Measurements from ENCODE around the gene MACROD2. TPM values are rescaled to one million over a fixed set of nuclear protein-coding genes. Genes with fewer than 3 reads are reported as not detected.
"Not testable (repeated sequence)": the region's sequence is repeated elsewhere in the genome, so short reads cannot be mapped to it uniquely, and the experiment has no call there.

The MACROD2 gene
- total RNA-seq, 1 experiment from 2014 or later, result 0.12 TPM

DNA sequence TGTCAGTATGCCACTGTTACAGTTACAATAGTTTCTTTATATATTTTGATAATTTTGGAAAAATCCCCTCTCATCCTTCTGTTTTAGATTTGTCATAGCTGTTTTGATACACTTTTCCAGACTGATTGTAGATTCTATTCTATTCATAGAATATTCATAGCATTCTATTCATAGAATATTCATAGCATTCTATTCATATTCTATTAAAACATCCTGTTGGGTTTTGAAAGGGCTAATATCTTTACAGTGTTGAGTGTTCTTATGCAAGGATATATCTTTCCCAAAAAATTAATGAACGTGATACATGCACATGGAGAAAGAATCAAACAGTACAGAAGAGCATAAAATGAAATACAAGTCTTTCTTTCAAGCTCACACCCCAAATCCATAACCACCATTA is 38.0 kb downstream of the MACROD2 start:
- no peaks in the 10 kb centered on the region for H3K27me3 ChIP-seq
- no peaks in the 10 kb centered on the region for H3K4me1 ChIP-seq
- H3K9me3 ChIP-seq (replicated peaks), result no peaks in the 10 kb centered on the region
- H3K36me3 ChIP-seq, result no peaks in the 10 kb centered on the region
- no peak overlapping the region for H3K4me3 ChIP-seq
- H3K27ac ChIP-seq, result no peak overlapping the region
- no peak for DNase-seq

DNA sequence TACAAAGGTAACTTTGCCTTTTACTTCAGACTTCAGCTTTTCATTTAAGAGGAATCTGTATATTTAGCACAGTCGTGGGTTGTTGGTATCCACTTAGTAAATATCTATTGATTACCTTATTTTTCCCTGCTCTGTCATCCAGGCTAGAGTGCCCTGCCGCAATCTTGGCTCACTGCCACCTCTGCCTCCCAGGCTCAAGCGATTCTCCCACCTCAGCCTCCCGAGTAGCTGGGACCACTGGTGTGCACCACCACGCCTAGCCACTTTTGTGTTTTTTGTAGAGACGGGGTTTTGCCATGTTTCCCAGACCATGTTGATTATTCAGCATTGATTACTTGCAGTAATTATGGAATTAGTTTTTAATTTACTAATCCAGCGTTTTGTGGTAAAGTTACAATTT is 41.3 kb downstream of the MACROD2 start:
- Histone ChIP-seq H3K9me3 (replicated peaks) (no peaks in the 10 kb centered on the region), H3K27ac (no peak overlapping the region), H3K36me3 (no peaks in the 10 kb centered on the region), H3K4me3 (no peak overlapping the region), H3K4me1 (no peaks in the 10 kb centered on the region), H3K27me3 (no peaks in the 10 kb centered on the region)
- no peak for DNase-seq

DNA sequence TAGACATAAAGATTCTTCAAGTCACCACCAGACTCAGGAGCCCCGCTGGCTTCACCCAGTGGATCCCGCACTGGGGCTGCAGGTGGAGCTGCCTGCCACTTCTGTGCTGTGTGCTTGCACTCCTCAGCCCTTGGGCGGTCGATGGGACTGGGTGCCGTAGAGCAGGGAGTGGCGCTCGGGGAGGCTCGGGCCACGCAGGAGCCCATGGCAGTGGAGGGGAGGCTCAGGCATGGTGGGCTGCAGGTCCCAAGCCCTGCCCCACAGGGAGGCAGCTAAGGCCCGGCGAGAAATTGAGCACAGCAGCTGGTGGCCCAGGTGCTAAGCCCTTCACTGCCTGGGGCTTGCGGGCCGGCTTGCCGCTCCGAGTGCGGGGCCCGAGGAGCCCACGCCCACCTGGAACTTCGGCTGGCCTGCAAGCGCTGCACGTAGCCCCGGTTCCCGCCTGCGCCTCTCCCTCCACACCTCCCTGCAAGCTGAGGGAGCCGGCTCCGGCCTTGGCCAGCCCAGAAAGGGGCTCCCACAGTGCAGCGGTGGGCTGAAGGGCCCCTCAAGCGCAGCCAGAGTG is 49.5 kb downstream of the MACROD2 start:
- not testable (repeated sequence) for H3K27ac ChIP-seq; H3K36me3 ChIP-seq; H3K9me3 ChIP-seq (replicated peaks); DNase-seq; H3K4me3 ChIP-seq; H3K27me3 ChIP-seq; H3K4me1 ChIP-seq

DNA sequence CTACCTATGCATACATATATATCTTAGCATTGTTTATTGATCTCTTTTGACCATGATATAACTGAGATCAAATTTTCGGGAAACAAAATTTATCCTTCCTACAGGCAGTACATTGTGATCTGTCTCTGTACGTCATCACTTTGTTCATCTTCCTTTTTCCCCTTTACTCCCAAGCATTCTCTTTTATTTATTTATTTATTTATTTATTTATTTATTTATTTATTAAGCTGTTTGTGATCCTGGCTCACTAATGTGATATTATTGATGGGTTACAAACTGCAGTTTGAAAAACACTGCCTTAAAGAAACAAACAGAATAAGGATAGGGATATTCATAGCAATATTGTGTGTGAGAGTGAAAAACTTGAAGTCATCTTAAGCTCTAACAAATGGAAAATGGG is 51.2 kb downstream of the MACROD2 start:
- H3K9me3 ChIP-seq (replicated peaks), result no peaks in the 10 kb centered on the region
- H3K27ac ChIP-seq, result no peak overlapping the region

DNA sequence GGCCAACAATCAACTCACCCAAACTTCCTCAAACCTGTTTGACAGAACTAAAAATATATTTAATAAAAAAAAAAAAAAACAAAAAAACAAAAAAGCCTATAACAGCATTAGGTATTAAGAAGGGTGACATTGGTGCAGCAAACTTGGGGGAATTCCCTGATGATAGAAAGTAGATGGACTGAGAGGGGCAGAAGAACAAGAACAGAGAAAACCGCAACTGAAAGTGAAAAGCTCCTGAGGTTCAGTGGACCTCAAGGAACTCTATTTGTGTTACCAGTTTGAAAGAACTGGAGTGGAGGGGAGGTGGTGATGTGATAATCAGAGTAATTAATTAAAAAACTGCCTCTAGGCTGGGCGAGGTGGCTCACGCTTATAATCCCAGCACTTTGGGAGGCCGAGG is 53.8 kb downstream of the MACROD2 start:
- no peaks in the 10 kb centered on the region for H3K27me3 ChIP-seq
- no peaks in the 10 kb centered on the region for H3K4me1 ChIP-seq
- H3K4me3 ChIP-seq, result no peak overlapping the region
- no peaks in the 10 kb centered on the region for H3K36me3 ChIP-seq
- H3K9me3 ChIP-seq (replicated peaks), result no peaks in the 10 kb centered on the region
- DNase-seq, result no peak
- no peak overlapping the region for H3K27ac ChIP-seq

More for the DNA sequence above, 51.2 kb downstream of the MACROD2 start:
- no peaks in the 10 kb centered on the region for H3K36me3 ChIP-seq
- no peaks in the 10 kb centered on the region for H3K4me1 ChIP-seq
- no peak overlapping the region for H3K4me3 ChIP-seq
- DNase-seq, result no peak
- no peaks in the 10 kb centered on the region for H3K27me3 ChIP-seq

DNA sequence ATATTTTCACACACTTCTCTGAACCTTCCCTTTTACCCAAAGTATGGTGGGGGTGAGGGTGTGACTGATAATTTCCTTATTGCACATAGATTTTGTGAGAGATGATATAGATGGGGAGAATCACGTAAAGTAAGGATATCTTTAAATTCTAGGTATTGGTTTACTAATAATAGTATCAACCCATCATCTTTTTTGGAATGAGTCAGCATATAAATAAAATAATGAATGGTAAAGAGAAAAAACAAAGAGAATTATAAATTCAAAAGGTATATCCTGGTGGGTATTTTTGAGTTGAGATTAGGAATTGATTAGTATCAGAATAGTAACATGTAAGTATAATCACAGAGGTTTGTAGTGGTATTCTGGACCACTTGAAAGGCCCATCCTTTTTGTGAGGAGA is 56.1 kb downstream of the MACROD2 start:
- Histone ChIP-seq H3K9me3 (replicated peaks) (no peaks in the 10 kb centered on the region), H3K4me1 (no peaks in the 10 kb centered on the region), H3K27ac (no peak overlapping the region), H3K36me3 (no peaks in the 10 kb centered on the region), H3K27me3 (no peaks in the 10 kb centered on the region), H3K4me3 (no peak overlapping the region)
- DNase-seq, result no peak

DNA sequence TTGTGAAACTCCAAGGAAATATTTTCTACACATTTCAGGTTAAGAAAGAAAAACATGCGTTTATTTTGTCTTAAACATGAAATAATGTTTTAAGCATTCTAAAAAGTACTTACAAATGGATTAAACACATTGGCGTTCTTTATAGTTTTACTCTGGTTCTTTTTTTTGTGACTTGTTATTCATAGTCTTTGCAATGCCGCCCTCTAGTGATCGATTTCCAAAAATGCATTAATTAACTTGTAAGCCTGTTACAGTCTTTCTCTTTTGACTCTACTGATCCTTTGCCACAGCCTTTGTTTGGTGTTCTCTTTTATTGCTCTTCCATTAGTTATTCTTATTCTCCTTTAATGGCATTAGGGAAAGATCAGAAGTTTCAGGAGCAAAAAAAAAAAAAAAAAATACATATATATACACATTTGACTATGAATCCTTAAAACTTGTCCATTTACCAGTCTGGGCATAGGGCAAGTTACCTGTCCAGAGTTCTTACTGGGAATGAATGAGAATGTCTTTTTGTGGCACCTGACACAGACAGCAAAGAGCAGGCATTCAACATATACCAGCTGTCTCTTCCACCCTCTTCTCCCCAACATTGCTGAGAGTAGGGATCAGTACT is 59.9 kb downstream of the MACROD2 start:
- peak; percentile 32 to 81 for DNase-seq
- Histone ChIP-seq H3K9me3 (replicated peaks) (no peaks in the 10 kb centered on the region), H3K4me1 (no peaks in the 10 kb centered on the region), H3K27me3 (0 out of 2 replicates have a peak, but pooled peaks cover under 1% of the 10 kb centered on the region), H3K27ac (no peak overlapping the region), H3K4me3 (no peak overlapping the region), H3K36me3 (no peaks in the 10 kb centered on the region)

DNA sequence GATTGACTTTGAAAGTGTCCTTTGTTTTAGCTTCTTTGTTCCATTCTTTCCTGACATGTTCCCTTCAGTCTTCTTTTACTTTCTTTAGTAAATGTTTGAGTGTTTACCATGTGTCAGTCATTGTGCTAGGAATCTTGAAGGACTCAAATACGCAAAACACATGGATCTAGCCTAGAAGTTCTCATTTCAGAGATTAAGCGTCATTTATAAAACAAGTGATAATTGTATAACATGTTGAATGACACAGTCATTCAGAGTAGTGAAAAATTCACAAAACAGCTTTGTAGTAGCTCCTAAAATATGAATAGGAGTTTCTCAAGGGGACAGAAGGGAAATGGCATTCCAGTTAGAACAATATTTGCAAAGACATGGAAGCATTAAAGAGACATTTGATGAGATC is 66.9 kb downstream of the MACROD2 start:
- Histone ChIP-seq H3K27ac (no peak overlapping the region), H3K36me3 (no peaks in the 10 kb centered on the region), H3K4me1 (no peaks in the 10 kb centered on the region), H3K9me3 (replicated peaks) (no peaks in the 10 kb centered on the region), H3K27me3 (0 out of 2 replicates have a peak, but pooled peaks cover 4% of the 10 kb centered on the region), H3K4me3 (no peak overlapping the region)
- DNase-seq, result no peak

DNA sequence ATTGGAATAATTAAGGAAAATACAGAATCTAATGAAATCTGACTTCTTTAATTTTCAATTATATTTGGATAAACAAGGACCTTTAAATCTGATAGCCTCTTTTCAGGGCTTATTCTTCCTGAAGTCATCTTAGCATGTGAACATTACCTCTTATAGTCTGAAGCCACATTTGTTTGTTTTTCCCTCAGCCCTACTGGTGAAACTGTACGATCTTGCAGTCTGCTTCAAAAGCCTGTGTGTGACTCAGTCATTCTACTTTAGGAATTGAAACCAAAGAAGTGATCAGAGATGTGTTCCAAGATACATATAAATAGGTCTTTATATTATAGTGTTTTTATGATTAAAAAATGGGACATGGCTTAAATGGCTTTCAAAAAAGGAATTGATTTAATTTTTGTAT is 67.5 kb downstream of the MACROD2 start:
- Histone ChIP-seq H3K27me3 (0 out of 2 replicates have a peak, but pooled peaks cover 4% of the 10 kb centered on the region), H3K36me3 (no peaks in the 10 kb centered on the region), H3K4me1 (no peaks in the 10 kb centered on the region), H3K27ac (no peak overlapping the region), H3K4me3 (no peak overlapping the region), H3K9me3 (replicated peaks) (no peaks in the 10 kb centered on the region)
- DNase-seq, result no peak

DNA sequence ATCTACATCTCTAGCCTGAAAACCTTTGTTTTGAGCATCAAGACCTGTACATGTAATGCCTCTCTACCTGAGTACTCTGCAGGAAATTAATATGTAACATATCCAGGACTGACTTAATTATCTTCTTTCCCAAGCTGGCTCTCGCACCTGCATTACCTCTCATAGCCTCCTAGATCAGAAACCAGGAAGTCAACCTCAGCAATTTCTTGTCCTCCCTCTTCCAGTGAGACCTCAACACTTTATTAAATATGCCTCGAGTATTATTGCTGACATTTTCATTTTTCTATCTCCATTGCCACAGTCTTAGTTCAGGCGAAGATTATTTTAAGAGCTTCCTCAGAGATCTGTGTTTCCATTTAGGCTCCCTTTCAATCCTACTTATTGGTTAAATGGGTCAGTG is 69.0 kb downstream of the MACROD2 start:
- H3K4me1 ChIP-seq, result no peaks in the 10 kb centered on the region
- no peak for DNase-seq
- 0 out of 2 replicates have a peak, but pooled peaks cover 4% of the 10 kb centered on the region for H3K27me3 ChIP-seq
- H3K9me3 ChIP-seq (replicated peaks), result no peaks in the 10 kb centered on the region
- no peak overlapping the region for H3K27ac ChIP-seq
- no peak overlapping the region for H3K4me3 ChIP-seq
- H3K36me3 ChIP-seq, result no peaks in the 10 kb centered on the region

DNA sequence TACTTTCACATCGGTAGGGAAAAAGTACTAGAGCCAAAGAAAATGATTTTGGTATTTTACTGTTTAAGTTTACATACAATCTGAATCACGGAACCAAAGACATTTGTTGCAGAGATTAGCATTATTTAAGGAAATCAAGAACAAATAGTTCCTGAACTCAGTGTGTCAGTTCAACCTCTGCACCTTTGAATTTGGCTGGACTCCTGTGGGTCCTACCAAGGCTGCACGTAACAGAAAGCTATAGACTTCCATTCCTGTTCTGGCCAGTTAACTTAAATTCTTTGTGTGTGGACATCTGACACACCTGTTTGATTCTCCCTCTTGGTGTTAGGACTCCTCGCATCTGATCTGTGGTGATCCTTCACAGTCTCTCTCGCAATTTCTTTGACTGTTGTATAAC is 69.6 kb downstream of the MACROD2 start:
- Histone ChIP-seq H3K27ac (no peak overlapping the region), H3K36me3 (no peaks in the 10 kb centered on the region), H3K4me1 (no peaks in the 10 kb centered on the region), H3K27me3 (0 out of 2 replicates have a peak, but pooled peaks cover 4% of the 10 kb centered on the region), H3K4me3 (no peak overlapping the region), H3K9me3 (replicated peaks) (no peaks in the 10 kb centered on the region)
- DNase-seq, result no peak

DNA sequence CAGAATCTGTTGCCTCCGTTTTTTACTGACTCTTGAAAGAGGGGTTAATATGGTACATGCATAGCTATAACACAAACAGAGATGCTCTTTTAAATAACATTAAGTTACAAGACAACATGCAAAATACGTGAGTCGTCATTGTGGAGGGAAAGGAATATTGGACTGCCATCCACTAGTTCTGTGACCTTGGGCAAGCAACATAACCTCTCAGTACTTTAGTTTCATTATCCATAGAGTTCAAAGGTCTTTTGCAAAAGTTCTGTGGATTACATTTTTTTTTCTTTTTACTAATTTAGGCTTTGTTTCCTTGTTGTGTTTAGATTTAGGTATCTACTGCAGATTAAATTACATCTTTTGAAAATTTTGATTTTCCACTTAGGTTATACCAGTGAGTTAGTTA is 70.5 kb downstream of the MACROD2 start:
- Histone ChIP-seq H3K4me1 (no peaks in the 10 kb centered on the region), H3K36me3 (no peaks in the 10 kb centered on the region), H3K27me3 (no peaks in the 10 kb centered on the region), H3K27ac (no peak overlapping the region), H3K4me3 (no peak overlapping the region), H3K9me3 (replicated peaks) (no peaks in the 10 kb centered on the region)
- DNase-seq, result no peak

DNA sequence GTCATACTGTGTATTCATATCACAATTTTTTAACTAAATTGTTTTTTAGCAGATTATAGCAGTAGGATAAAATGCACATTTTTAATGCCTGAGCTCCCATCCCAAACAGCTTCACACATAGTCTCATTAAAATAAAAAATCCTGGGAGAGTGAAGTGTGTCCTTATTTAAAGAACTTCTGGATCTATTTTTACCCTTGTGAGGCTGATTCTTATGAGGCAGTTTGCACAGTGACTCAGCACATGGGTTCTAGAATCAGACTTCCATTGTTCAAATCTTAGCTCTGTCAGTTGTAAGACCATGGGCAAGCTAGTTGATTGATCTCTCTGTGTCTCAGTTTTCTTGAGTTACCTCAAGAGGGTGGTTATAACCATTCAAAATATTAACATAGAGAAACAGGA is 72.3 kb downstream of the MACROD2 start:
- no peak overlapping the region for H3K27ac ChIP-seq
- DNase-seq, result no peak
- H3K4me3 ChIP-seq, result no peak overlapping the region
- H3K27me3 ChIP-seq, result no peaks in the 10 kb centered on the region
- H3K4me1 ChIP-seq, result no peaks in the 10 kb centered on the region
- H3K36me3 ChIP-seq, result no peaks in the 10 kb centered on the region
- H3K9me3 ChIP-seq (replicated peaks), result no peaks in the 10 kb centered on the region

DNA sequence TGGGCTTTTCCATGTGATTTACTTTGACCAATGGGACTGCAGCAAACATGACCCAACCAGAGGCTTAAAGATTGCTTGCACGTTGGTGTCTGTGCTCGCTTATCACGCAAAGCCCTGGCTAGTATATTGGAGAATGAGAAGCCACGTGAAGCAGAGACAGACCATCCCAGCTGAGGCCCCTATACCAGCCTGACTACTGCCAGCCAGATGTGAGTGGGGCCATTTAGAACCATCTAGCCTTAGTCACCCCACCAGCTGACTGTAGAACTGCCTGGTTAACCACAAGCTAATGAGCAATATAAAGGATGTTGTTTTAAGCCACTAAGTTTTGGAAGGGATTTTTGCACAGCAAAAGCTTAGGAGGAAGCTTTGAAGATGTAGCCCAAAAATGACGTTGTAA is 74.5 kb downstream of the MACROD2 start:
- H3K27ac ChIP-seq, result no peak overlapping the region
- peak in 1 of 2 experiments; percentile 13 for DNase-seq

DNA sequence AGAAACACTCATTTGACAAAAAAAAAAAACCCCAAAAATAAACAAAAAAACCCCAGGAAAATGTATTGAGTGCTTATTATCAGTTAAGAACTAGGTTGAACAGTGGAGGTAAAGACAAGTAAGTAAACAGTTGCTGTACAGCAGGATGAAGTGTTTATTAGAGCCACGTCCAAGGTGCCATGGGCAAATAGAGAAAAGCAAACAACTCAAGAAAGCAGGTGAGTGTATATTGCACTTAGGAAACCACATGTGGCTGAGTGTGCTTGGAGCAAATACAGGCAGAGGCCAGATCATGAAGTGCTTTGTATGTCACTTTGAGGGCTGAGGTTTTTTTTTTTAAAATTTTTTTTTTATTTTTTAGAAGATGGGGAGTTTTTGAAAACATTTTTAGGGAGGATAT is 98.3 kb downstream of the MACROD2 start:
- Histone ChIP-seq H3K27ac (no peak overlapping the region), H3K27me3 (no peaks in the 10 kb centered on the region), H3K9me3 (replicated peaks) (no peaks in the 10 kb centered on the region), H3K4me1 (no peaks in the 10 kb centered on the region), H3K4me3 (no peak overlapping the region), H3K36me3 (no peaks in the 10 kb centered on the region)
- no peak for DNase-seq

More for the DNA sequence above, 74.5 kb downstream of the MACROD2 start:
- H3K36me3 ChIP-seq, result no peaks in the 10 kb centered on the region
- no peaks in the 10 kb centered on the region for H3K9me3 ChIP-seq (replicated peaks)
- no peaks in the 10 kb centered on the region; the same call in 1 of the 2 replicates for H3K27me3 ChIP-seq
- H3K4me1 ChIP-seq, result no peaks in the 10 kb centered on the region
- H3K4me3 ChIP-seq, result no peak overlapping the region

DNA sequence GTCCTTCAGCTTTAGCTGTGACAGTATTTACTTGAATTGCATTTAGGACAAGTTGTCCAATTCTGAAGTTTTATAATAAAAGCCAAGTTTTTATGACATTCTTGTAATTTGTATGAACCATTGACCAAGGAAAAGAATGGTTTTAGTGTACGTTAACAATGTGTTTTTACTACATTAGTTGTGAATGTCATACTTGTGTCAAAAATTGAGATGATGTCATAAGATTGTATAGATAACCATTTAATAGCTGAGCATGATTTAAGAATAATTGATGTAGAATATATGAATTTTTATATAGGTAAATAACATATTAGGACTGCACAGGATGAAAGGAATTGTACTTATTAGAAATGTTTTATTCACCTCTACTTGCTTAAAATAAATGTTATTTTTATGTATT is 102.9 kb downstream of the MACROD2 start:
- Histone ChIP-seq H3K4me1 (no peaks in the 10 kb centered on the region), H3K4me3 (no peak overlapping the region), H3K9me3 (replicated peaks) (no peaks in the 10 kb centered on the region), H3K36me3 (no peaks in the 10 kb centered on the region), H3K27me3 (no peaks in the 10 kb centered on the region), H3K27ac (no peak overlapping the region)
- no peak for DNase-seq
